HepG2 (cell line): ENCODE data around the gene DNAJC18. TPM values are rescaled to one million over a fixed set of nuclear protein-coding genes. Genes with fewer than 3 reads are reported as not detected.

Experiments used
- EED ChIP-seq: sonication (generic); formaldehyde crosslinking; IDR thresholded peaks from 2 replicates; pipeline ENCODE4 v1.5.0; 2020; ENCODE audit warnings: mild to moderate bottlenecking, missing genetic modification reagents
- HNF4G ChIP-seq, 2 experiments: sonication (generic) in 1 of 2; formaldehyde crosslinking in 1 of 2; IDR thresholded peaks; 2 replicates each; pipeline versions ENCODE4 v1.4.0 to v1.6.1; 2011 to 2020; ENCODE audit warnings: borderline replicate concordance in 2 of 2, low read depth in 2 of 2, mild to moderate bottlenecking in 2 of 2, low read length in 1 of 2, missing genetic modification reagents in 1 of 2, moderate library complexity in 1 of 2
- MAX ChIP-seq: IDR thresholded peaks from 2 replicates; pipeline ENCODE4 v1.6.1; 2012; ENCODE audit warnings: inconsistent platforms
- NCOR1 ChIP-seq: fragments of 200-600 bp; sonication (generic); IDR thresholded peaks from 2 replicates; pipeline ENCODE4 v1.7.0; 2017; ENCODE audit warnings: antibody characterized with exemption, low read length, borderline replicate concordance
- PBX3 ChIP-seq: sonication (generic); formaldehyde crosslinking; IDR thresholded peaks from 2 replicates; pipeline ENCODE4 v1.8.1; 2023; ENCODE audit warnings: missing genetic modification reagents, inconsistent platforms, borderline replicate concordance
- SMYD3 ChIP-seq: sonication (generic); formaldehyde crosslinking; IDR thresholded peaks from 2 replicates; pipeline ENCODE4 v1.8.1; 2023; ENCODE audit warnings: mild to moderate bottlenecking, missing genetic modification reagents
- SOX13 ChIP-seq, 3 experiments: fragments of 450-650 bp in 1 of 3; sonication (generic) in 1 of 3; formaldehyde crosslinking in 1 of 3; IDR thresholded peaks in 2 of 3; conservative IDR thresholded peaks in 1 of 3; 2 replicates each; pipeline versions ENCODE4 v1.5.0 to v1.6.1; 2016 to 2020; ENCODE audit warnings: antibody characterized with exemption in 1 of 3, mild to moderate bottlenecking in 1 of 3, missing compliant biosample characterization in 1 of 3, missing genetic modification reagents in 1 of 3, moderate library complexity in 1 of 3
- TFAP4 ChIP-seq: sonication (generic); IDR thresholded peaks from 2 replicates; pipeline ENCODE4 v1.6.1; 2016; ENCODE audit warnings: low read depth, borderline replicate concordance
- THAP11 ChIP-seq: IDR thresholded peaks from 2 replicates; pipeline ENCODE4 v1.6.1; 2016; ENCODE audit warnings: missing biosample characterization, missing genetic modification reagents
- TMF1 ChIP-seq: sonication (generic); formaldehyde crosslinking; IDR thresholded peaks from 2 replicates; pipeline ENCODE4 v1.8.1; 2022; ENCODE audit warnings: low read depth, missing genetic modification reagents
- ZMYM3 ChIP-seq: sonication (generic); formaldehyde crosslinking; IDR thresholded peaks from 2 replicates; pipeline ENCODE4 v1.5.1; 2020; ENCODE audit warnings: mild to moderate bottlenecking, missing genetic modification reagents
- ZNF331 ChIP-seq: sonication (generic); formaldehyde crosslinking; IDR thresholded peaks from 2 replicates; pipeline ENCODE4 v1.4.0; 2020; ENCODE audit warnings: missing genetic modification reagents
- ZNF552 ChIP-seq: sonication (generic); formaldehyde crosslinking; IDR thresholded peaks from 2 replicates; pipeline ENCODE4 v1.9.0; 2022; ENCODE audit warnings: missing genetic modification reagents, mild to moderate bottlenecking, borderline replicate concordance
- ZNF747 ChIP-seq: sonication (generic); formaldehyde crosslinking; IDR thresholded peaks from 2 replicates; pipeline ENCODE4 v1.8.1; 2023; ENCODE audit warnings: missing genetic modification reagents, mild to moderate bottlenecking, borderline replicate concordance
- ZSCAN20 ChIP-seq: sonication (generic); formaldehyde crosslinking; IDR thresholded peaks from 2 replicates; pipeline ENCODE4 v1.4.0; 2020; ENCODE audit warnings: missing genetic modification reagents, mild to moderate bottlenecking, borderline replicate concordance
- ZSCAN22 ChIP-seq: sonication (generic); formaldehyde crosslinking; IDR thresholded peaks from 2 replicates; pipeline ENCODE4 v1.4.0; 2020; ENCODE audit warnings: mild to moderate bottlenecking, missing genetic modification reagents
- polyA plus RNA-seq, 8 experiments: library from polyadenylated mRNA; depleted of rRNA in 3 of 8; stranded (reverse) in 7 of 8; unstranded in 1 of 8; fragments of >200 nt; fragmentation: Illumina TruSeq in 4 of 8; extraction: Trizol in 4 of 8; gene quantifications; 2 replicates each; pipeline versions ENCODE4 v1.2.1 to v1.2.3, GENCODE V29; 2011 to 2016; ENCODE audit warnings: low read depth in 4 of 8, missing spikeins in 1 of 8, mixed read lengths in 1 of 8; ENCODE audit not compliant: insufficient read depth in 1 of 8
- total RNA-seq, 5 experiments: library from RNA; depleted of rRNA; stranded (reverse); fragments of >200 nt; fragmentation: Illumina TruSeq; extraction: Trizol; gene quantifications; 2 replicates each; pipeline ENCODE4 v1.2.3, GENCODE V29; 2016; ENCODE audit warnings: low read depth in 1 of 5
- TF ChIP-seq, protein P1 (sequence below): IDR thresholded peaks from 2 replicates; pipeline ENCODE4 v1.6.1; 2016; ENCODE audit warnings: low read depth
- TF ChIP-seq, protein P2 (sequence below), 2 experiments: sonication (generic) in 1 of 2; formaldehyde crosslinking in 1 of 2; IDR thresholded peaks; 2 replicates each; pipeline versions ENCODE4 v1.6.1 to v1.9.0; 2014 to 2022; ENCODE audit warnings: antibody characterized with exemption in 1 of 2, borderline replicate concordance in 1 of 2, inconsistent platforms in 1 of 2, low read depth in 1 of 2, missing genetic modification reagents in 1 of 2

The DNAJC18 gene
- total and polyA plus RNA-seq, 2 of the 13 experiments (the other 11 are each of a cell fraction or from before 2014, with no cell fraction given) = 6.5 to 6.6 TPM

- TF ChIP-seq SOX13 (IDR thresholded peaks at IDR 0.05) (no peak), SOX13 (CRISPR knock-in tag; conservative IDR thresholded peaks at IDR 0.05 in 1 of 2, IDR thresholded peaks at IDR 0.05 in 1 of 2) (no peak), PBX3 (CRISPR knock-in tag) (no peak), ZSCAN22 (CRISPR knock-in tag) (no peak), ZMYM3 (peak; percentile 54; the same call in 1 of the 2 replicates), NCOR1 (peak; percentile 41; the same call in 1 of the 2 replicates), MAX (peak; percentile 63; the same call in 1 of the 2 replicates), TFAP4 (no peak), ZNF331 (CRISPR knock-in tag) (no peak), HNF4G (IDR thresholded peaks at IDR 0.05; ENCODE audit: borderline replicate concordance, low read depth, low read length) (no peak), HNF4G (CRISPR knock-in tag; IDR thresholded peaks at IDR 0.05; ENCODE audit: borderline replicate concordance, low read depth) (no peak), ZNF552 (CRISPR knock-in tag) (no peak), ZNF747 (CRISPR knock-in tag) (peak; percentile 17; the same call in 1 of the 2 replicates), ZSCAN20 (CRISPR knock-in tag) (0 out of 2 replicates have a peak, but pooled peaks have one; percentile 43), EED (no peak), TMF1 (no peak), SMYD3 (CRISPR knock-in tag) (no peak), THAP11 (CRISPR knock-in tag) (peak; percentile 72)
- TF ChIP-seq, protein P1, sequence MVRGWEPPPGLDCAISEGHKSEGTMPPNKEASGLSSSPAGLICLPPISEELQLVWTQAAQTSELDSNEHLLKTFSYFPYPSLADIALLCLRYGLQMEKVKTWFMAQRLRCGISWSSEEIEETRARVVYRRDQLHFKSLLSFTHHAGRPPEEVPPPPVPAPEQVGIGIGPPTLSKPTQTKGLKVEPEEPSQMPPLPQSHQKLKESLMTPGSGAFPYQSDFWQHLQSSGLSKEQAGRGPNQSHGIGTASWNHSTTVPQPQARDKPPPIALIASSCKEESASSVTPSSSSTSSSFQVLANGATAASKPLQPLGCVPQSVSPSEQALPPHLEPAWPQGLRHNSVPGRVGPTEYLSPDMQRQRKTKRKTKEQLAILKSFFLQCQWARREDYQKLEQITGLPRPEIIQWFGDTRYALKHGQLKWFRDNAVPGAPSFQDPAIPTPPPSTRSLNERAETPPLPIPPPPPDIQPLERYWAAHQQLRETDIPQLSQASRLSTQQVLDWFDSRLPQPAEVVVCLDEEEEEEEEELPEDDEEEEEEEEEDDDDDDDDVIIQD = no peak
- TF ChIP-seq, protein P2, sequence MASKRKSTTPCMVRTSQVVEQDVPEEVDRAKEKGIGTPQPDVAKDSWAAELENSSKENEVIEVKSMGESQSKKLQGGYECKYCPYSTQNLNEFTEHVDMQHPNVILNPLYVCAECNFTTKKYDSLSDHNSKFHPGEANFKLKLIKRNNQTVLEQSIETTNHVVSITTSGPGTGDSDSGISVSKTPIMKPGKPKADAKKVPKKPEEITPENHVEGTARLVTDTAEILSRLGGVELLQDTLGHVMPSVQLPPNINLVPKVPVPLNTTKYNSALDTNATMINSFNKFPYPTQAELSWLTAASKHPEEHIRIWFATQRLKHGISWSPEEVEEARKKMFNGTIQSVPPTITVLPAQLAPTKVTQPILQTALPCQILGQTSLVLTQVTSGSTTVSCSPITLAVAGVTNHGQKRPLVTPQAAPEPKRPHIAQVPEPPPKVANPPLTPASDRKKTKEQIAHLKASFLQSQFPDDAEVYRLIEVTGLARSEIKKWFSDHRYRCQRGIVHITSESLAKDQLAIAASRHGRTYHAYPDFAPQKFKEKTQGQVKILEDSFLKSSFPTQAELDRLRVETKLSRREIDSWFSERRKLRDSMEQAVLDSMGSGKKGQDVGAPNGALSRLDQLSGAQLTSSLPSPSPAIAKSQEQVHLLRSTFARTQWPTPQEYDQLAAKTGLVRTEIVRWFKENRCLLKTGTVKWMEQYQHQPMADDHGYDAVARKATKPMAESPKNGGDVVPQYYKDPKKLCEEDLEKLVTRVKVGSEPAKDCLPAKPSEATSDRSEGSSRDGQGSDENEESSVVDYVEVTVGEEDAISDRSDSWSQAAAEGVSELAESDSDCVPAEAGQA (IDR thresholded peaks at IDR 0.05; ENCODE audit: low read depth) = peak; percentile 75
- TF ChIP-seq, protein P2 (CRISPR knock-in tag; IDR thresholded peaks at IDR 0.05; ENCODE audit: borderline replicate concordance) = no peak
These were observed 35.4 kb downstream of the DNAJC18 start, which contains the start of gene SPATA24 (continued) for GRCh38 chr5:139403787-139404483.
